ENCODE results near the gene ST6GALNAC6.
"Not testable (repeated sequence)": the region's sequence is repeated elsewhere in the genome, so short reads cannot be mapped to it uniquely, and the experiment has no call there.

Gene ST6GALNAC6

DNA sequence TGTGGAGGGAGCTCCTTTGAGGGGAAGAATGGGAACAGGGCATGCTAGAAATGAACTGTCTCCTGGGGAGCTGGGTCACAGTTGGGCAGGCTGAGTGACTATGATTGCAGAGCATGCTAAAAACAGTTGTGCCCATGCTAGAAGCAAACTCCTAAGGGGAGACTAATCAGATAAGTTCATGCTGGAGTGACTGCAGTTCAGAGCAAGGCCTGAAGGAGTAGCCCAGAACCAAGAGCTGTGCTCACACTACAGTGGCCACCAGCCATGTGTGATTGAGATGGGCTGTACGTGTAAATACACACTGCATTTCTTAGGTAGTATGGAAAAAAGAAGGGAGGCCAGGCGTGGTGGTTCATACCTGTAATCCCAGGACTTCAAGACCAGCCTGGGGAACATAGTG is 11.6 kb downstream of the ST6GALNAC6 start:
- no peak for DNase-seq

DNA sequence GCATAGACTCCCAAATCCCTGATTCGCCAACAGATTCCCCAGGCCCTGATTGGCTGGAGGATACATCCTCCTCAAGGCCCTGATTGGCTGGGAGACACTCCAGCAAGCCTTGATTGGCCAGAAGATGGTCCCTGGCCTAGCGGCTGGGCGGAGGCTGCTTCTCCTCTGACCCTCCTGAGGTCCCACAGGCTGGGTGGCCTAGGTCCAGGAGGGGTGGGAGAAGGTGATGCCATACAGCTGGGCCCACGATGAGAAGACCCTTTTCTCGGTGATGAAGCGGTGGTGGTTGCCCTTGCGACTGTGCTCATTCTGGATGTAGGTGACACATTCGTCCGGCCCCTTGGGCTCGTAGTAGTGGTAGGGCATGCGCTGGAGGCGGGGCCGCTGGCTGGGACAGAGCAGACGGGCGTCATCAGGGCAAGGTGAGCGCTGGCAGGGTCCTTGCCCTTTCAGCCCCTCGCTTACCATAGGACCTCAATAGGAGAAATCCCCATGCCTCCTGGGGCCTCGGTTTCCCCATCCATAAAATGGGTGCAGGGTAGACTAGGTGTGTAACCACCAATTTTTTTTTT is 12.9 kb downstream of the ST6GALNAC6 start:
- no peak for DNase-seq

DNA sequence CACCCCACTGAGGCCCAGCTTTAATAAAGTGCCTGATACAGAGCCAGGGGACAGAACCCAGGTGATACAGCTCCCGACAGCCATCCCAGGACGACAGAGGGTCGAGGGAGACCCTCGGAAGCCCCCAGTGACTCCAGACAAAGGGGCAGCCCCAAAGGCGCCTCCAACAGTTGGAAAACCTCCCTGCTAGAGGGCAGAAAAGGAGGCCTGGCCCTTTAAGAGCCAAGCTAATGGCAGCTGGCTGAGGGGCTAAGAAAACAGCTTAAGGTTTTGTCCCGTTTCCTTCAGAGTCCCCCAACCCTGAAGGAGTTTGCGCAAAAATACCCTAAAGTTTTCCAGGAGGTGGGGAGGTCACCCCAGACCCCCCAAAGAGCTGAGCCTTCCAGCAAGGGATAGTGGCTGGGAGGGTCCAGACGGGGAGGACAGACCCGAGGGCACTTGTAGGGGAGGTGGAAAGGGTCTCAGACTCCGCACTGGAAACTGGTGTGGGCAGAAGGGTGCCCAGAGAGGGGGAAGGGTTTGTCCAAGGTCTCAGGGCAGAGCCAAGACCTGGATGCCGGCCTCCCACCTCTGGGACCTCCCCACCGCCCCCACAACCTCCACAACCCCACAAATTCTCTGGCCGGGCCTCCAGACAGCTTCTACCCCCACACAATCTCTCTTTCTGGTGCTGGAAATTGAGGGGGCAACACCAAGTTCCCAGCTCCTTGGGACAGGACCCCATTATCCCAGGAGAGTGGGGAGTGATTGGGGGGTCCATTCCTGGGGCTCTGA is 13.7 kb downstream of the ST6GALNAC6 start:
- DNase-seq: no peak

DNA sequence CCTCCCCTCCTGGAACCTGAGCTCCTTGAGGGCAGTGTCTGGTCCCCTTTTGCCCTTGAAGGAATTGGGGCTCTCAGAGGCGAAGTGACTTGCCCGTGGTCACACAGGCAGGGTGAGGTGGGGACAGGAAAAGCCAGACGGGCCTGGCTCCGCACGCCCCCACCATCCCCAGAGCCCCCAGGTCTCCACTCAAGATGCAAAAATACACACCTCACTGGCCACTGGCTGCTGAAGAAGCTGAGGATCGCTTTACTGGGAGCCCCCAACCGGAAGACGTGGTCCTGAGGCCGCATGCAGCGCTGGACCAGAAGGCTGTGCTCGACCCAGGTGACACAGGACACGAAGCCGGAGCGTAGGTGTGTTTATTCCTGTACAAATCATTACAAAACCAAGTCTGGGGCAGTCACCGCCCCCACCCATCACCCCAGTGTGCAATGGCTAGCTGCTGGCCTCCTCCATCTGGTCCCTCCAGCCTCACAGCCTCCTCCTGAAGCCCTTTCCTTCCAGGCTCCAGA is 14.4 kb downstream of the ST6GALNAC6 start:
- DNase-seq: no peak

DNA sequence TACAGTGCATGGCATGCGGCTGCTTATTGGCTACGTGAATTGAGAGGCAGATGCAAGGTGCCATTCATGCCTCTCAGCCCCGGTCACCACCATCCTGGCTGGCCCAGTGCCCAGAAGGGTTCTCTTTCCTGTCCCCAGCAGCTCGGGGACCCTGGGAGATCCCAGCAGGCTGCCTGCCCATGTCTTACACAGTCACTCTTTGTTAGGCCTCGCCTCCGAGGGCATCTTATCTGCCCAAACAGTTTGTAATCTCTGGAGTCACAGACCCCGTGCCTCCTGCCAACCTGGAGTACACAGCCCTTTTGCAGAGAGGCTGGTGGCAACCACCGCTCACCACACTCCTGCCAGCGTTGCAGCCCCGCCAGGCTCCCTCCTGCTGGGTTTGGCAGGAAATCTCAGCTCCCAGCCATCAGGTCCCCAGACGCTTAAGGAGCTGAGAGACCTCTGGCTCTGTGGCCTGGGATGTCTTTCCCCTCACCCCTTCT is 14.9 kb downstream of the ST6GALNAC6 start:
- DNase-seq: no peak

DNA sequence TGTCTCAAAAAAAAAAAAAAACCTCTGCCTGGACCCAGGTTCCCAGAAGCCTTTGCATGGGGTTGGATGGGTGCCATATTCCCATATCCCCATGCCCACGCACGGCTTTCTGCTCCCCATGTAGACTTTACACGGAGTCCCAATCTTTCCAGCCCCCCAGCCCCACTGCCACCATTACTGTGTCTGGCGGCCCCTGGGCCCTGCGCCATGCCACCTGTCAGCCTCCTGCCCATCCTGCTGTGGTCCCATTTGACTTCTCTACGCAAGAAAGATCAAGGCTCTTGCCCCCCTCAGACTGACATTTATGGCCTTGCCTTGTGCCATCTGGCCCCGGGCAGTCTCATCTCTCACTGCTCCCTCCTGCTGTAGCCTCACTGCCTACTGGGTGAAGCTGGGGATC is 15.4 kb downstream of the ST6GALNAC6 start:
- DNase-seq: no peak

DNA sequence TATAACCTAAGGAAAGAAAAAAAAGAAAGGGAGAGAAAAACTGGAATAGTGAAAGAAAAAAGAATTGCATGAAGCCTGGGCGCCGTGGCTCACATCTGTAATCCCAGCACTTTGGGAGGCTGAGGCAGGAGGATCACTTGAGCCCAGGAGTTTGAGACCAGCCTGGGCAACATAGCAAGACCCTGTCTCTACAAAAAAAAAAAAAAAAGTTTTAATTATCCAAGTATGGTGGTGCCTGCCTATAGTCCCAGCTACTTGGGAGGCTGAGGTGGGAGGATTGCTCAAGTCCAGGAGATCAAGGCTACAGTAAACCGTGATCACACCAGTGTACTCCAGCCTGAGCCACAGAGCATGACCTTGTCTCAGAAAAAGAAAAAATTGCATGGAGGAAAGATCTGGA is 17.7 kb downstream of the ST6GALNAC6 start:
- not testable (repeated sequence) for DNase-seq

DNA sequence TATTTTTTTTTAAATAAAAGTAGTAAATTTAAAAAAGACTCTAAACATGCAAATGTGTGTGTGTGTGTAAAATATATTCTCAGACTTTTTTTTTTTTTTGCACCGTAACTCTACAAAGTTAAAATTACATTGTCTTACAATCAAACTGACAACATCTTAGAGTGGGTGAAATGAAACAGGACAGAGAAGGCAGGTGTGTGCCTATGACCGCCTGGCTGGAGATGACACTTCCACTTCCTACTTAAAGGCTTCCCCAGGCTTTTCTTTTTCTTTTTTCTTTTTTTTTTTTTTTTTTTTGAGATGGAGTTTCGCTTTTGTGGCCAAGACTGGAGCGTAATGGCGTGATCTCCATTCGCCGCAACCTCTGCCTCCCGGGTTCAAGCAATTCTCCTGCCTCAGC is 19.3 kb downstream of the ST6GALNAC6 start:
- DNase-seq: no peak

DNA sequence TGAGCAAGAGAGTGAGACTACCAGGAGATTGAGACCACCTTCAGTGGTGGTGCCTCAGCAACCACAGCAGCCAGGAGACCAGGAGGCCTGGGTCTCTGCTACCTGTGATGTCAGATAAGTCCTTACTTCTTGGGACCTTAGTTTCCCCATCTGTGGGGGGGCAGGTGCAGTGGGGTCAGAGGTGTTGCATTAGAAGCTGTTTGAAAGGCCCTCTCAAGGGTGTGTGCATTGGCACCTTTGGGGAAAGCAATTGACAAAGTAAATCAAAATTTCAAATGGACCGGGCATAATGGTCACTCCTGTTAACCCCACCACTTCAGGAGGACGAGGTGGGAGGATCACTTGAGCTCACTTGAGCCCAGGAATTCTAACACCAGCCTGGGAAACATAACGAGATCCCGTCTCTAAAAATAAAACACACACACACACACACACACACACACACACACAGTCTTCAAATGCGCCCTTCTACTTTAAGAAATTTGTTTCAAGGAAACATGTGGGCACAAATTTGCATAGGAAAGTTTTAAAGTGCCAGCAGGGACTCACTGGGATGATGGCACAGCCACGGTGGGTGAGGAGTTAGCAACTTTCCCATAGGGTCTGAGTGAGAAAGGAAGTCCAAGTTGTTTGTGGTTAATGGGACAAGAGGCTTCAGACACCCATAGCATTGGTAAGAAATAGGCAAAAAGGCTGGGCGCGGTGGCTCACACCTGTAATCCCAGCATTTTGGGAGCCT is 20.6 kb downstream of the ST6GALNAC6 start:
- DNase-seq: no peak

DNA sequence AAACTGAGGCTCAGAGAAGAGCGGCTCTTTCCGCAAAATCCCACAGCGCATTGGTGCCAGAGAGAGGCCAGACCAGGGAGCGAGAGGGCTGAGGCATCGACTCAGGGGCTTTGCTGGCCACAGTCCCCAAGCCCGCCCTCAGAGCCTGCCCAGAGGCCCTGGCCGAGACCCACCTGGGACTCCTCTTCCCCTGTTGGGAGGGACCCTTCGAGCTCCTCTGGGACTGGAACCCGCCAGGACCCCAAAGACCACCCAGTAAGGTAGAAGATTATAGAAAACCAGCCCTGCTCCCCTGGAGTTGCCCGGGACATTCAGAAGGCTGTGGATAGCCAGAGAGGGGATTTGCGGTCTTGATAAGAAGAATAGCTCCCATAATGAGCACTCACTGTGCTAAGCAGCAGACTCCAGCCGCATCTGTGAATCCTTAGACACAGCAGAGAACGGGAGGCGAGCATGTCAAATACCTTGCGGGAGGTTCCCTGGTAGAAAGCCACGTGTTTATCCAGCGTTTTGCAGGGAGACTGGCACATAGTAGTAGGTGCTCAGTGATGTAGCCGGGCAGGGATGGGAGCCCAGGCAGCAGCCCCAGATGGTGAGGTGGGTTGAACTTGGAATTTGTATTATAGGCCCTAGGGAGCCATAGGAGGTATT is 21.3 kb downstream of the ST6GALNAC6 start:
- no peak for DNase-seq

DNA sequence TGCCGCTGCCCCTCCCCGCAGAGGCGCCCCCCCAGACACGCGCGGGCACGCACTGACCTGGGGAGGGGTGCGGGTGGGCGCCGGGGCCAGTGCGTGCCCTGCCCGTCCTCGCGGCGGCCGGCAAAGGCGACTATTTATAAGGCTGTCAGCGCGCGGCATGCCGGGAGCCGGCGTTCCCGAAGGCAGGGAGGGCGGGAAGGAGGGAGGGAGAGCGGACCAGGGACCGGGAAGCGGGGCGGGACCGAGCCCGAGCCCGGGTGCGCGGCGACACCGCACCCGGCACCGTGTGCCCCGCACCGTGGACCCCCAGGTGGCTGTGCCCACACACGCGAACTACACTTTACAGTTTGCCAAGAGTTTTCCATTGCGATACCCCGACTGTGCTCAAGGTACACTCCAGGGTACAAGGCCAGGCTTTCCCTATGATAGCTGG is 21.8 kb downstream of the ST6GALNAC6 start, which contains the start of gene AK1:
AK1 (minus strand) TSS at position 110 of the 433 bp plus-strand sequence. CDS start 3,058 bp downstream, outside the sequence.
- no peak for DNase-seq

DNA sequence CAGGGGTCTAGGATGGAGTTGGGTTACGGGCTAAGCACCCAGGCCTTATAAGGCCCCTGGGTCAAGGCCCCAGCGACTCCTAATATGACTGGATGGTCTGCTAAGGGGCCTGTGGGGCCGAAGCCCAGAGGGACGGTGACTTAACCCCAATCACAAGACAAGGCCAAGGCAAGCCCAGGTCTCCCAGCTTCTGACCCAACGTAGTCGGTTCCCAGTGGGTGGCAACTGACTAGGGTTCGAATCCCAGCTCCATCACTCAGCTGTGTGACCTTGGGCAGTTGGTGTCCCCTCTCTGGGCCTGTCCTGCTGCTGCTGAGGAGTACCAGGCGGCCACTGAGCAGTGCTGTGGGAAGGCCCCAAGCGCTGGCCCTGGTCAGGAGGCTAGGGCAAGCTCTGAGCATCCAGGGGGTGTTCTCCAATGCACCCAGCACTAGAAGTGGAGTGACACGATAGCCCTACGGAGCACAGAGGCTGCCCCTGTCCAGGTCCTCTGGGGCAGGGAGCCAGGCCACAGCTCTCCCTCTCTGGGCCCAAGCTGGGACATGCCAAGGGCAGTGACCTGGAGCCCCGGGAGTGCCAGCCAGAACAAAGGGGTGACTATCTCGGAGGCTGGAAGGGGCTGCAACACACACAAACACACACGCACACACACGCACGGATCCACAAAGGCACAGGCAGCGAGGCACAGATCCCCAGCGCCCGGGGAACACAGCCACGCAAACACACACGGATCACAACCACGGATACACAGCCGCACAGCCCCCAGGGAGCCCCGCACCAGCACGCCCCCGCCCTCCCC is 22.4 kb downstream of the ST6GALNAC6 start:
- DNase-seq: no peak

DNA sequence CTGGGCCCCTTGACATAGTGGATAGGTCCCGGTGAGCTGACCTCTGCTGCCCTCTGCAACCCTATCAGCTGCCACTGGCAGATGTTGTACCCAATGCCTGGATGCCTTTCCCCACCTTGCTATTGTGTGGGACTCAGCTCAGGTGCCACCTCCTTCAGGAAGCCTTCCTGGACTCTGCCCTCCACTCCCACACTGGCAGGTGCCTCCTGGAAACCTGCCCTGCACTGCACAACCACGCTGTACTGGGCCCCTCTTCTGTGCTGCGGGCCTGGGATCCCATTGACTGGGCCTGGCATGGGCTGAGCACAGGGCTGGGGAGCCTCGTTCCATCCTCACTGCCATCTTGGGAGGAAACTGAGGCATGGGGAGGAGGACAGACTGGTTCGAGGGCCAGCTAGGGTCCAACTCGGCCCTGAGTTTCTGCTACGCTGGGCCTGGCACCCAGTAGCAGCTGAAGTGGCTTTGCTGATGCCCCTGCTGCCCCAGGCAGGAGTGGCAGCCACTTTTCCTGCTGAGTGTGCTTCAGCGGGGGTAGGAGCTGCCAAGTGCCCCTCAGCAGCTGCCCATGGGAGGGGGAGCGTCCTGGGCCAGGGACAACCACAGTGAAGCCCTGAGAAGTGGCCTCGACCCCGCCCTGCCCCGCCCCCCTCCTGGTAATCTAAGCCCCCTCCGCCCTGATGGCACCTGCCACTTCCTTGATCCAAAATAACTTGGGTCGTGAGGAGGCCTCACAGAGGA is 23.2 kb downstream of the ST6GALNAC6 start:
- no peak for DNase-seq

DNA sequence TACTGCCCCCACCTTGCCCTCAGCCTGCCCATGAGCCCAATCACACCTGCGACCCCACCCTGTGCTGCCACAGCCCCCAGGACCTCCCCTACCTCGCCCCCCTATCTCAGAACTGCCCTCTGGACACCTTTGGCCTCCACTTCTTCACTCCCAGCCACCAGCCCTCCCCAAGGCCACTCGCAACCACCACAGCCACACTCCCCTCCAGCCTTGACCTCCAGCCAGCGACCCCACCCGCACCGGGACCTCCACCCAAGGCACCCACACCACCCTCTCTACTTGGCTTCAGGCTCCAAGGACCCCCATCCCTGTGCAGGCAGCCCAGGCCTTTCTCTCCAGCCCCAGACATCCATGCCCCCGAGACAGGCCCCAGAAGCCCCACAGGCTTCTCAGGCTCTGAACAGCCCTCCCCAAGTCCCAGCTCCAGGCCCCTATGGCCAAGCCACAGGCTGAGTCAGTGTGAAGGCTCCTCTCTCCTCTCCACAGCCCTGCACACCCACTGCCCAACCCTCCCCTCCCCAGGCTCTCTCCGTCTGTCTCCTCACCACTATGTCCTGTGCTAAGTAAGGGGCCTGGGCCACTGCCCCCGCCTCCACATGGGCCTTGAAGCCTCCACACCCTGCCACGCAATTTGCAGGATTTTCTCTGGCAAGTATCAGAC is 24.0 kb downstream of the ST6GALNAC6 start:
- DNase-seq: no peak

DNA sequence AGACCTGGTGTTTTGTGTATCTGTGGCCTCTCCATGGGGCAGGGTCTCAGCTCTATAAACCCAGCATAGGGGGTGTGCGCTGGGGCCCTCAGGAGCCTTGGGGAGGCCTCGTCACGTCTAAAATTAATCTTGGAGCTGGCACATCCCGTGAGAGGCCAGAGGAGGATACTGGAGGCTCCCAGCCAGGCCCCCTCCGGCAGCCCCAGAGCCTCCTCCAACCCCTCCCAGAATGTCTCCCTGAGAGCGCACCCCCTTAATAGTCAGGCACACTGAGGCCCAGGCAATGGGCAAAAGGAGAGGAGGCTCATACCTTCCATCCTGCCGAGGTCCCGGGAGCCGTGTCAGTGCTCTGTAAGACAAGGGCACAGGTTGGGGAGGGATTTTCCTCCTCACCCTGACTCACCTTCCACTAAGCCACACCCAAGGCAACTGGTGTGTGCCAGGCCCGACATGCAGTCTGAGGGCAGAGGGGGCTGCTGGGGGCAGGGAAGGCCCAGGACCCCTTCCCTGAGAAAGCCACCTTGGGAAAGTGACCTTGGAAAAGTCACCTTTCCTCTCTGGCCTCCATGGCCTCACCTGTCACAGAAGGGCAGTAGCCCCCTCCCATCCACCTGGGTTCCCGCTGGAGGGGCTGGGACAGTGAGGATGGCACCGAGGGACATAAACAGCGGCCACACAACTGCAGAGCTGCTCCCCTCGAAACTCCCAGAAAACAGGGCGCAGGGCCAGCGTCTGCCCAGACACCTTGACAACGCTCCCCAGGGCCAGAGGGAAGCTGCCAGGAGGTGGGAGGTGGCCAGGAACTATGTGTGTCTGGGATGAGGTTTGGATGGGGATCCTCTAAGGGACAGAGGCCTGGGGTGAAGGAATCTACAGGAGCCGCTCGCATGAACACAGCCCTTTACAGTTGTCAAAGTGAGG is 24.8 kb downstream of the ST6GALNAC6 start:
- no peak for DNase-seq

DNA sequence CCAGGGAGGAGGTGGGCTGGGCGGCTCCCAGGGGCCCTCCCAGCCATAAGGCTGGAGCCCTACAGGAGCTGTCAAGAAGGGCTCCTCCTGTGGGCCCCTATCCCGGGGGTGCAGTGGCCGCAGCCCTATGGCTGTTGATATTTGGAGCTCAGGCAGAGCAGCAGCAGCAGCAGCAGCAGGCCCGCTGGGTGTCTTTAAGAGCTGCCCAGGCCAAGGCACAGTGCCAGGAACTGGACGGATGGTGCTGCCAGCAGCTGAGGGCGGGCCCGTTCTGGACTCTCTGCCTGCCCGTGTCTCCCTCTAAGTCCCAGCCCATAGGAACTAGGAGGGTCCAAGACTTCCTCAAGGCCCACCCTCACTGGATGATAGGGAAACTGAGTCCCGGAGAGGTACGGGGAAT is 25.5 kb downstream of the ST6GALNAC6 start:
- no peak for DNase-seq

DNA sequence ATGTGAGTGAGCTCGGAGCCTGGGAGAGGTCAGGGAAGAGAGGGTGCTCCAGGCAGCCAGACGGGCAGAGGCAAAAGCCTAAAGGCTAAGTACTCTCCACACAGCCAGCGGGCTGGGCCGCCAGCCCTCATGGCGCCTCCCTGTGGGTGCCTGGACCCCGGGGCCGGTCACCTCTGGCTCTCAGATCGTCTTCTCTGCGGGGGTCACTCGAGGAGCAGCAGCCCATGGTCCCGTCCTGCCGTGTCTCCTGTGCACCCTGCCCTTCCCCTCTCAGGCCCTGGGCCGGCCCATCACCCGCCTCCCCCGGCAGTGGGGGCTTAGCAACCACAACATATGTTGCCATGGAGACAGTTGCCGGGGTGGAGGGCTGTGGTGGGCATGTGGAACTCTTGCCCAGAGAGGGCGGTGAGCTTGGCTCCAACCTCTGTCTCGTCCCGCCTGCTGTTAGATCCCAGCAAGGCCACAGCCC is 26.1 kb downstream of the ST6GALNAC6 start:
- DNase-seq: no peak

DNA sequence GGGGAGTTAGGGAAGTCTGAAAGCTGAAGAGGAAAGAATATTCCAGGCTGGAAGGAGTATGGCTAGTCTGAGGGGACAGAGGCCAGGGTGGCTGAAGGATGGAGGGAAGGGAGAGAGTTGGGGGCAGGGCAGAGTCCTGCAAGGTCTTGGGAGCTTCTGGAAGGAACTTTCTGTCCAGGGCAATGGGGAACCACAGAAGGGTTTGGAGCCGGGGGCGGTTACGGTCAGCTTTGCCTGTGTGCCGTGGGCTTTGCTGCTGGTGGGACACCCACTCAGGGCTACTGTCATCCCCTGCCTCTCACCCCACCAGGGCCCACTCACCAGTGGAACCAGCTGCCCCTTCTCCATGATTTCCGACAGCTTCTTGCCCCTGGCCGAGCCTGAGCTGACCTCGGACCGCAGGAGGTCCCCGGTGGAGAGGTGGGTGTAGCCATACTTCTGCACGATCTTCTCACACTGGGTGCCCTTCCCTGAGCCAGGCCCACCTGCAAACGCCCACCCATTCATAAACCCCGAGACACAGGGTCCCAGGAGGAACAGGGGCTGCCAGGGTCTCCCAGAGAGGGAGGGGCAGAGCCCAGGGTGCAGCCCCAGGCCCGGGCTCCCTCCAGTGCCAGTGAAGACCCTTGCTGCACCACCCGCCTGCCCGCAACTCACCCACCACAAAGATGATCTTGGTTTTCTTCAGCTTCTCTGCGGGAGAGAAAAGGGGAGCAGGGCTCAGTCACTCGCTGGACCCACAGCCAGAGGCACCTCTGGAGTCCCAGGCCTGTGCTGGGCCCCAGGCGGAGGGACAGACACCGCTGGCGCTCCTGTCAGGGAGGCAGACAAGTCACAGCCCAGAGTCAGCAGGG is 26.8 kb downstream of the ST6GALNAC6 start:
- DNase-seq: no peak

DNA sequence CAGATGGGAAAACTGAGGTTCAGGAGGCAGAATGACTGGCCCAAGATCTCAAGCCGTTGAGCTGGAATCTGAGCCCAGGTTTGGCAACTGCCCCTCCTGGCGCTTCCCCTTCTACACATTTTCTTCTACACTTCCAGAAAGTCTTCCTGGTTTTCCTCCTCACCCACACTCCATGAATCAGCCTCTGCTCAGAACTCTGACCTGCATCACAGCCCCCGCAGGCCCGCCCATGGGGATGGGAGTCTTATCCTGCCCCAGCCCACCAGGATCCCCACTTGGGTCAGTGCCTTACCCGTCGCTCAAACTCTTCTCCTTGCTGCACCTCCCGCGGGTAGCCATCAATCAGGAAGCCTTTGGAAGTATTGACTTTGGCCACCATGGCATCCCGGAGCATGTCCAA is 27.9 kb downstream of the ST6GALNAC6 start:
- no peak for DNase-seq

All from activated CD4-positive, alpha-beta T cell treated with anti-CD3 and anti-CD28 coated beads, Interleukin-10, Interleukin-2, amounts not matched to agents 100 ng/mL and 50 ng/mL, durations not matched to agents 16 hours and 8 hours (primary cell).